ENCODE data around the gene ZNF382.
"Not testable (repeated sequence)": the region's sequence is repeated elsewhere in the genome, so short reads cannot be mapped to it uniquely, and the experiment has no call there.

ZNF382 gene

GRCh38 chr19:36605101-36605876 is at the start of gene ZNF382:
TSS of gene ZNF382 (plus strand) at chr19:36605313. CDS start at chr19:36609915, 4,602 bp downstream.
- FAIRE-seq = no peak

- no peak for FAIRE-seq
Observed at GRCh38 chr19:36564391-36564790, 40.7 kb upstream of the ZNF382 start.

- no peak for FAIRE-seq
Observed at GRCh38 chr19:36572593-36573019, 32.5 kb upstream of the ZNF382 start.

- peak; percentile 82 for FAIRE-seq
Observed at GRCh38 chr19:36573020-36573894, 31.9 kb upstream of the ZNF382 start, which contains the start of gene ZNF529. TSS of gene ZNF529 (minus strand) at chr19:36573292. CDS start at chr19:36572346, 946 bp downstream.

GRCh38 chr19:36573895-36574720 is 31.0 kb upstream of the ZNF382 start:
- FAIRE-seq = no peak

- FAIRE-seq = no peak
Observed at GRCh38 chr19:36574741-36575140, 30.4 kb upstream of the ZNF382 start.

GRCh38 chr19:36577271-36577996 is 27.7 kb upstream of the ZNF382 start:
- no peak for FAIRE-seq

- no peak for FAIRE-seq
Observed at GRCh38 chr19:36579255-36579654, 25.9 kb upstream of the ZNF382 start.

GRCh38 chr19:36602681-36603080 is 2.4 kb upstream of the ZNF382 start:
- FAIRE-seq = not testable (repeated sequence)

GRCh38 chr19:36604656-36605100 is 435 bp upstream of the ZNF382 start:
- FAIRE-seq = no peak

GRCh38 chr19:36605877-36606478 is 865 bp downstream of the ZNF382 start:
- no peak for FAIRE-seq

- FAIRE-seq = no peak
Observed at GRCh38 chr19:36627057-36627456, 21.9 kb downstream of the ZNF382 start.

GRCh38 chr19:36635342-36635741 is 30.2 kb downstream of the ZNF382 start:
- FAIRE-seq = no peak

GRCh38 chr19:36638862-36639510 is 33.9 kb downstream of the ZNF382 start:
- FAIRE-seq = no peak

- no peak for FAIRE-seq
Observed at GRCh38 chr19:36646746-36647145, 41.6 kb downstream of the ZNF382 start.

- FAIRE-seq = no peak
Observed at GRCh38 chr19:36652958-36653357, 47.8 kb downstream of the ZNF382 start.

- FAIRE-seq = no peak
Observed at GRCh38 chr19:36665832-36666231, 60.7 kb downstream of the ZNF382 start.

- no peak for FAIRE-seq
Observed at GRCh38 chr19:36668646-36669045, 63.5 kb downstream of the ZNF382 start.

- FAIRE-seq = no peak
Observed at GRCh38 chr19:36672368-36672767, 67.3 kb downstream of the ZNF382 start.

GRCh38 chr19:36674201-36674600 is 69.1 kb downstream of the ZNF382 start:
- FAIRE-seq = no peak

- FAIRE-seq = no peak
Observed at GRCh38 chr19:36679455-36679854, 74.3 kb downstream of the ZNF382 start.
